ENCODE data around the gene BMPR1A.

Gene BMPR1A

DNA sequence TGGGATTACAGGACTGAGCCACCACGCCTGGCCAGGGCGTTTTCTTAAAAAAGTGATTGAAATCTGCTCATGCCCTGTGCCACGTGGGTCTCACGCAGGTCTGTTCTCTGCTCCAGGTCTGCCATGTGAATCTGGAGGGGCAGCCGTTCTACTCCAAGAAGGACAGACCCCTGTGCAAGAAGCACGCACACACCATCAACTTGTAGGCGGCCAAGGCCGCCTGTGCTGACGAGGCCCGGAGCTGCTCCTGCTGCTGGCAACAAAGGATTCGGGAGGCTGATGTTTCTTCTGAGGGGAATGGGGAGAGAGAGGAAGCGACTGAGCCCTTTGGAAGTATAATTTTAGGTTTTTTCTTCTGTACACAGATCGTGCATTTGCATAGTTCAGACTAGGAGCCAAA, 23.6 kb upstream of the BMPR1A start:
- TF ChIP-seq, protein P1, sequence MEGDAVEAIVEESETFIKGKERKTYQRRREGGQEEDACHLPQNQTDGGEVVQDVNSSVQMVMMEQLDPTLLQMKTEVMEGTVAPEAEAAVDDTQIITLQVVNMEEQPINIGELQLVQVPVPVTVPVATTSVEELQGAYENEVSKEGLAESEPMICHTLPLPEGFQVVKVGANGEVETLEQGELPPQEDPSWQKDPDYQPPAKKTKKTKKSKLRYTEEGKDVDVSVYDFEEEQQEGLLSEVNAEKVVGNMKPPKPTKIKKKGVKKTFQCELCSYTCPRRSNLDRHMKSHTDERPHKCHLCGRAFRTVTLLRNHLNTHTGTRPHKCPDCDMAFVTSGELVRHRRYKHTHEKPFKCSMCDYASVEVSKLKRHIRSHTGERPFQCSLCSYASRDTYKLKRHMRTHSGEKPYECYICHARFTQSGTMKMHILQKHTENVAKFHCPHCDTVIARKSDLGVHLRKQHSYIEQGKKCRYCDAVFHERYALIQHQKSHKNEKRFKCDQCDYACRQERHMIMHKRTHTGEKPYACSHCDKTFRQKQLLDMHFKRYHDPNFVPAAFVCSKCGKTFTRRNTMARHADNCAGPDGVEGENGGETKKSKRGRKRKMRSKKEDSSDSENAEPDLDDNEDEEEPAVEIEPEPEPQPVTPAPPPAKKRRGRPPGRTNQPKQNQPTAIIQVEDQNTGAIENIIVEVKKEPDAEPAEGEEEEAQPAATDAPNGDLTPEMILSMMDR (IDR thresholded peaks at IDR 0.05): no peak

DNA sequence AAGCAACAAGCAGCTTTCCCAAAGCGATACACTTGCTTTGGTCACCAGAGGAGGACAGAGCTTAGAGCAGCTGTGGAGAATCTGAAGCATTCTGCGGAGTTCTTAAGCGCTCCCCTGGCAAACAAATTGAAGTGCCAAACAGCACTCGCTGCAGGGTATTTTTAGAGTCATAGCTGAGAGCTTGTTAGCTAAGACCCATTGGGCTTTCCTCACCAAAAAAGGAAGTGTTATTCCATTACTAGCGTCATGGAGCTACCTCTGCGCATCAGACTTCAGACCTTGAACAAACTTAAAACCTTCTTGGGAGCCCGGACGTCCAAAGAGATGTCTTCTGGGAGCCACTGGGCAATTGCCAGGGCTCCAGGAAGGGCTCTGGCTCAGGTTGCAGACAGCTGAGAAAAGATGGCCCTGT, 23.2 kb upstream of the BMPR1A start:
- TF ChIP-seq, protein P1 (IDR thresholded peaks at IDR 0.05): no peak

DNA sequence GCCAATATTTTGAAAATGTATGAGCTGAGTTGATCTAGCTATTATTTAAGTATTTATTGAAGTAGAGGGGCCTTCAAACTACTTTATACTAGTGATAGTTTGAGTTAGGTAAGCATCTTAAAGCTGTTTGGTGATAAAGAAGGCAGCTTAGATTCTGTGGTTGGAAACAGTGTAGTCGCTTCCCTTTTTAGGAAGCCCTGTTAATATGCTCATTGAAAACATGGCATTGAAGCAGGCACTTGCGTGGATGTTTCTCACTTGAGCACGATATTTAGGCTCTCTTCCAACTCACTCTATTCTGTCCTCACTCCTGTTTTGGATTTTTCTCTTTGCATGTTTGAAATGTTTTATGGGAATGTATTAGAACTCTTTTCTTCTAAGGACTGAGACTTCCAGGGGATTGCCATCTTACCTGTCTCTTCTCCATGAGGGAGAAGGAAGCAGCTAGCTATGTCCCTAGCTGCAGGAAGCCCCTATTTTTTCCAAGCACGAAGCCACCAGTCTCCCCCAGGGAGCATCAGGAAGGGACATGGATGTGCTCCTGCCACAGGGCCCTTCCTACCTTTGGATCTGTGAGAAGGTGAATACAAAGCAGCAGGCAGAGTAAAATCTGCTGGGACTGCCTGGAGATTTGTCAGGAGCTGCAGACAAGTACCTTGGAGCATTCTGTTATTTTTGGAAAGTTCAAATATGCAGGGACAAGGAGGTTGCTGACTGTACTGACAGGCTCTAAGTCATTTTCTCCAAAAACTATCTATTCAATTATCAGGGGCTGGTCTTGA, 22.0 kb upstream of the BMPR1A start:
- TF ChIP-seq, protein P1 (IDR thresholded peaks at IDR 0.05): no peak

DNA sequence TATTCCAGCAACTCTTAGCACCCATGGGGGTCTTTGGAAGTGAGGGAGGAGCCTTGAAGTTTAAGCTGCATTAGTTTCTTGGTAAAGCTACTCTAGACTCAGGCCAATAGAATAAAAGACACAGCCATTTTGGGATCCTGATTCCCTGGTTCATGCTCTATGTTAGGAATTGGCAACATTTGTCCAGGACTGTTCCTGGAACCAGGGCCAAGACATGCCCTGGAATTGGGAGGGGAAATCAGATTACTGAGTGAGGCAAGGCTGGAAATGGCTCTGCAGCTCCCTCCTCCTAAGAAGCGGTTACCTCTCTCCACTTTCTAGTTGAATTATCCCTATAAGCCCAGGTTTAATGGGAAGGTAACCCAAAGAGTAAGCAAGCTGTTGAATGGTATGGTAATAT, 14.2 kb upstream of the BMPR1A start:
- TF ChIP-seq, protein P1 (IDR thresholded peaks at IDR 0.05): no peak

DNA sequence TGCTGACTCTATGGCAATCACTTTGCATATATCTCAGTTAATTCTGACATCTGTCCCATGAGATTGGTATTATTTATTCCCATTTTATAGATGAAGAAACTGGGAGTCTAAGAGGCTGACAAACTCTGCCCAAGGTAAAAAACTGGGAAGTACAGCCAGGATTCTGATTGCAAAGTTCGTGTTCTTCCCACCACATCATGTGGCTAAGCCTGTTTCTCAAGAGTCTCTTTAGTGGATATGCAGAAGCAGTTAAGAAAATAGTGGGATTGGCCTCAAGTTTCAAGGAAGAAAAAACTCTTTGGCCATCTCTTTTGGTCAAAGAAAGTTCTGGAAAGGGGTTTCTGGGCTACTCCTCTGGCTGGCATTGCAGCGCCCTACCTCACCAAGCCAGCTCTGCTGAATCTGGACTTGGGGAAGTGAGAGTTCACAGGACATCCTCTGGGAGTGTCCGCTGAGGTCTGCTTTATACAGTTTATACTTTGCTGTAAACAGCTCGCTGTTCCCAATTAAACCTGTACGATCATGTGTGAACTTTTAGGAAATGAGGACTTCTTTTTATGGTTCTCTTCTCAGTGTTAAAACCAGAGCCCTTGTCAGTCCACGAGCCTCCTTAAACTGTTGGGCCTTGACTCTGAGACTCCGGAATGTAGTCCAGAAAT, 12.2 kb upstream of the BMPR1A start:
- TF ChIP-seq, protein P1 (IDR thresholded peaks at IDR 0.05): no peak

DNA sequence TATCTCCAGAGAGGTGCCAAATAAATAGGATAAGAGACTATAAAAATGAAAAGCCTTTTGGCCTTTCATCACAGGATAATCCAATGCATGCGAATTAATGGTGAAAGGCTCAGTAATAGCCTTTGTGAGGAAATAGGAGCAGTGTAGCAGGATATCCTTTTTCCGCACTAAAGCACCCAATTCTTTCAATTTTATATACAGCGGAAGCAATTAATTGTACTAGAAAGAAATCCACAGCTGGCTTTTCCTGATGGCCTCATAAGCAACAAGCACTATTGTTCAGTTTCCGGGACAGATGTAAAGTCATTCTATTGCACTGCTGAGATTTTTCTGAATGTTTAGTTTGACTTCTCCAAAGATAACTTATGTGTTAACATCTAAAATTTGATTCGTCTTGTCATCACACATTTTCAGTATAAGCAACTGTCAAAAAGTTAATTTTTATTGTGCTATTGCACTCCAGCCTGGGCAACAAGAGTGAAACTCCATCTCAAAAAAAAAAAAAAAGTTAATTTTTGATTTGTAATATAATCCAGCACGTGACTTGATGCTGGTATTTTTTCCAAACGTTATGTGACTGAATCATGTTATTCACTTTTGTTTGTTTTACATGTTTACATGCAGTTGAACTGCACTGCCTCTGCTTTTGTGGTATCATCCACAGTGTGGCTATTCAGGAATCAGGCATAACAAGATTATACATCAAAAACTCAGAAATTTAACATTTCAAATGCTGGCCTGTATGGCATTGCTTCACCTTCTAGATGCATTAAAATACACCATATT, 8.4 kb upstream of the BMPR1A start:
- TF ChIP-seq, protein P1 (IDR thresholded peaks at IDR 0.05): no peak

DNA sequence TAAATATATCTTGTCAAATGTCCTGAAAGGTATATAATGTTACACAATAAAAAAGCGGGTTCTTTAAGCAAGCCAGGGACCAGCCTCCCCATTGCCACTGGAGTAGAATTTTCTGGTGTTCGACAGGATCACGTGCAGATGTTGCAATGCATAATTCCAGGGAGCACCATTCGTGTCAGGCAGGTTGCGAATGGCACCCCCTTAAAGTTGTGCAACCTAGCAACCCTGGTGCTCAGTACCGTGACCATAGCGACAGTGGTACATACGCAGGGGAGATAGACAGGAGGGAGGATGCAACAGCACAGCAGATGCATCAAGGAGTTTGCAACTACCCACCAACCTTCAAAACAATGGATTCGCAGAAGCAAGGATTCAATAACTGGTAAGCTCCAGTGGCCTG, 6.6 kb upstream of the BMPR1A start:
- TF ChIP-seq, protein P1 (IDR thresholded peaks at IDR 0.05): no peak
